Pulmonary artery endothelial cell (primary cell): Measurements from ENCODE around the gene BOK. TPM values are rescaled to one million over a fixed set of nuclear protein-coding genes. Genes with fewer than 3 reads are reported as not detected.
"Not testable (repeated sequence)": the region's sequence is repeated elsewhere in the genome, so short reads cannot be mapped to it uniquely, and the experiment has no call there.

Experiments used
- DNase-seq: peaks from one replicate; pipeline ENCODE4 v3.0.0-alpha.2; 2011; ENCODE audit warnings: low read depth, low spot score
- total RNA-seq: library from RNA; depleted of rRNA; stranded (reverse); fragments of >200 nt; gene quantifications from 2 replicates; pipeline ENCODE4 v1.2.3, GENCODE V29; 2014

Gene BOK
- total RNA-seq, 1 donor from 2014 or later = 39.4 TPM

GRCh38 chr2:241571821-241572620 is 13.5 kb downstream of the BOK start:
- DNase-seq = no peak

DNA sequence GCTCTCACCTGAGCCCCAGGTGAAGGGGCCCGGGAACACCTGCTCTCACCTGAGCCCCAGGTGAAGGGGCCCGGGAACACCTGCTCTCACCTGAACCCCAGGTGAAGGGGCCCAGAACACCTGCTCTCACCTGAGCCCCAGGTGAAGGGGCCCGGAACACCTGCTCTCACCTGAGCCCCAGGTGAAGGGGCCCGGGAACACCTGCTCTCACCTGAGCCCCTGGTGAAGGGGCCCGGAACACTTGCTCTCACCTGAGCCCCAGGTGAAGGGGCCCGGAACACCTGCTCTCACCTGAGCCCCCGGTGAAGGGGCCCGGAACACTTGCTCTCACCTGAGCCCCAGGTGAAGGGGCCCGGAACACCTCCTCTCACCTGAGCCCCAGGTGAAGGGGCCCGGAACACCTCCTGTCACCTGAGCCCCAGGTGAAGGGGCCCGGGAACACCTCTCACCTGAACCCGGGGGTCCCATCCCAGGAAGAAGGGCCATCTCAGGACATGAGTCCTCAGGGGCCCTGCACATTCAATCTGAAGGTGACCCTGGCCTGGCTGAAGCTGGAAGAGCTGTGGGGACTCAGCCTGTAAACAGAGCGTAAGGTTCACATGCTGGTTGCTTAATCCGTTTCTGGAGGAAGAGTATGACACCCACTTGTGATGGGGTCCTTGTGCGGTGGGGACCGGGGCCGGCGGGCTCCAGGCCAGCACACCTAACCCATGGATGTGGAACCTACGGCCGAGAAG is 14.5 kb downstream of the BOK start:
- DNase-seq = not testable (repeated sequence)

DNA sequence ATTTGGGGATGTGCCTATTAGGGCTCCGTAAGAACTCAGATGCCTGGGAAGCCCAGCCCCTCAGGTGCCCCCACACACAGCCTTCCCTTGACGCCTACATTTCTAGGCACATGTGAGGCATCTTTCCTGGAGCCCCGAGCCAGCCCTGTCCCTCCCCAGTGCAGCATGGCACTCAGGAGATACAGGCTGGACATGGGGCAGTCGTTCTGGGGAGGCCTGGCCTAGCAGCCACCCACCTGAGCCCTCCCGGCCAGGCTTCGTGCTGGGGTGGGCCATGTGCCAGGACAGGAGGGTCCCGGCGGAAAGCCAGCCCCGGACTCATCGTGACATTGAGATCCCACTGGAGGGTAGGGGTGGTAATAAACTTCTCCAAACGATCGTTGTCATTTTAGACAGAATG is 15.2 kb downstream of the BOK start:
- DNase-seq = no peak

DNA sequence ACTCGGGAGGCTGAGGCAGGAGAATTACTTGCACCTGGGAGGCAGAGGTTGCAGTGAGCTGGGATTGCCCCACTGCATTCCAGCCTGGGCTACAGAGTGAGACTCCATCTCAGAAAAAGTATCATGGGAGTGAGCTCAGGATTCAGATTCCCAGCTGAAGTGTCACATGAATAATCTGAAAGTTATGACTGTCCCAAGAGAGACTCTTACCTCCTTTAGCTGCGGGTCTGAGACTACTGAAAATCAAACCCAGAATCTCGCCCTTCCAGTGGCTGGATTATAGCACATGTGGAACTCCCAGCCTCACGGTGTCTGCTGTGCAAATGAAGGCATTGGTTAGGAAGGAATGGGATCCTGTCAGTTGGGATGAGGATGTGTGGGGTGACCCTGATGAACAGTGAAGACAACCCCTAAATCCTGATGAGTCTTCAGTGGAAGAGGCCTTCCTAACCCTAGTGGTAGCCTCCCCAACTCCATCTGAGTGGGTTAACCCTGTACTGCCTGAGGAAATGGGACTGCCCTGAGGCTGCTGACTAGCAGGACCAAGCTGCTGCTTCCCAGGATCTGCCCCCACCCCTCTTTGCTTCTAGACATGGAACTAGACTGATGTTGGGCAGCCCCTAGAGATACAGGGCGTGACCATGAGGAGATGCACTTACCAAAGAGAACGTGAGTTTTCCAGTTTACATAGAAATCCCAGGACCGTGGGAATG is 16.5 kb downstream of the BOK start:
- DNase-seq = no peak

GRCh38 chr2:241575624-241576292 is 17.2 kb downstream of the BOK start:
- DNase-seq = no peak

DNA sequence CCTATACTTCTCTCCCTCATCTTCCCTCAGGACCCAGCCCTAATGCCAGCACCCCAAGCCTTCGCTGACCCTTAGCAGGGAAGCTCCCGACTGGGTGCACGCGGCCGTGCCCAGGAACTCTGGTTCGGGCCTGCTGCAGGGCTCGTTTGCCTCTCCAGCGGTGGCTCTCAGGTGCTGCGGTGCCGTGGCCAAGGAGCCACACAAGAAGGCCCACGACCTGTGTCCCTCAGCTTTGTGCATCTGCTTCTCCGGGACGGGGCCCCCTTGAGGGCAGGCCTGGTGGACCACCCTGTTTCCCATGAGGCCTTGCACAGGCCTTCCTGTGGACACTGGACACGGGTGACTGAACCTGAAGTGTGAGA is 17.7 kb downstream of the BOK start:
- DNase-seq = no peak

- no peak for DNase-seq
Measured at GRCh38 chr2:241577413-241578122, 19.0 kb downstream of the BOK start.

GRCh38 chr2:241579281-241579680 is 20.7 kb downstream of the BOK start:
- DNase-seq = no peak

DNA sequence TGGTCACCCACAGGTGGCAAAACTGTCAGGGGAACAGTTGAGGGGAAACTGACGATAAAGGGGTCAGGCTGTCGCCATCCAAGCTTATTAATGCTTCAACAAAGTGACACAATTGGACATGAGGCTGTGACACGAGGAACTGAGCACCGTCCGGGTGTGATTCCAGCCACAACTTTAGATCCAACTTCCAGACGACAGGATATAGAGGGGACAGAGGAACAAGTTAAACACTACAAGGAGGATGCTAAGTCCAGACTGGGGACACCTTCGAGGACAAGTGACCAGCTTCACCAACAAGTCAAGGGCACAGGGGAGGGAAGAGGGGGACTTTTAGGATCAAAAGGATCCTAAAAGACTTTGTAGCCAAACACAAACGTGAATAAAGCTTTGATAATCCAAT is 23.8 kb downstream of the BOK start:
- no peak for DNase-seq

GRCh38 chr2:241582806-241583205 is 24.3 kb downstream of the BOK start:
- DNase-seq = no peak

- DNase-seq = no peak
Measured at GRCh38 chr2:241584436-241584835, 25.9 kb downstream of the BOK start.

DNA sequence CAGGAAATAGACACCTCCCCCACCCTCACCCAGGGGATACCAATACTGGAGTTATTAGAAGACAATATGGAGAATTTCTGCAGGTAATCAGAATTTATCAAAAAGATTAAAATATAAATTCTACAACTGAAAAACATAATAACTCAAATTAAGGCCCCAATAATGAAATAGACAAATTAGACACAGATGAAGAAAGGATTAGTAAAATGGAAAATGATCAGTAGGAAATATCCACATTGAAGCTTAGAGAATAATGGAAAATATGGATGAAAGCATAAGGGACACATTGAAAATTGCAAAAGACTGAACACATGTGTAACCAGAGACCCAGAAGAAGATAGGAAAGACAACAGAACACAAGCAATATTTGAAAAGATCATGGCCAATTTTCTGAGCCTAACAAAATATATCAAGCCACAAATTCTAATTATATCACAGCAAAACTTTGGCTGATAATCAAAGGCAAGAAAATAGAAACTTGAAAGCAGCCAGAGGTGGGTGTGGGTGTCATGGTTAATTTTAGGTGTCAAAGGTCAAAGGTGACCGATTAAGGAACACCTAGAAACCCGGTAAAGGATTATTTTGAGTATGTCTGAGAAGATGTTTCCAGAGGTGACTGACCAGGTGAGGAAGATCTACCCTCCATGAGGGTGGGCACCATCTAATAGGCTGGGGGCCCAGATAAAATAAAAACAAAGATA is 28.2 kb downstream of the BOK start:
- no peak for DNase-seq

- not testable (repeated sequence) for DNase-seq
Measured at GRCh38 chr2:241589863-241590262, 31.3 kb downstream of the BOK start.

DNA sequence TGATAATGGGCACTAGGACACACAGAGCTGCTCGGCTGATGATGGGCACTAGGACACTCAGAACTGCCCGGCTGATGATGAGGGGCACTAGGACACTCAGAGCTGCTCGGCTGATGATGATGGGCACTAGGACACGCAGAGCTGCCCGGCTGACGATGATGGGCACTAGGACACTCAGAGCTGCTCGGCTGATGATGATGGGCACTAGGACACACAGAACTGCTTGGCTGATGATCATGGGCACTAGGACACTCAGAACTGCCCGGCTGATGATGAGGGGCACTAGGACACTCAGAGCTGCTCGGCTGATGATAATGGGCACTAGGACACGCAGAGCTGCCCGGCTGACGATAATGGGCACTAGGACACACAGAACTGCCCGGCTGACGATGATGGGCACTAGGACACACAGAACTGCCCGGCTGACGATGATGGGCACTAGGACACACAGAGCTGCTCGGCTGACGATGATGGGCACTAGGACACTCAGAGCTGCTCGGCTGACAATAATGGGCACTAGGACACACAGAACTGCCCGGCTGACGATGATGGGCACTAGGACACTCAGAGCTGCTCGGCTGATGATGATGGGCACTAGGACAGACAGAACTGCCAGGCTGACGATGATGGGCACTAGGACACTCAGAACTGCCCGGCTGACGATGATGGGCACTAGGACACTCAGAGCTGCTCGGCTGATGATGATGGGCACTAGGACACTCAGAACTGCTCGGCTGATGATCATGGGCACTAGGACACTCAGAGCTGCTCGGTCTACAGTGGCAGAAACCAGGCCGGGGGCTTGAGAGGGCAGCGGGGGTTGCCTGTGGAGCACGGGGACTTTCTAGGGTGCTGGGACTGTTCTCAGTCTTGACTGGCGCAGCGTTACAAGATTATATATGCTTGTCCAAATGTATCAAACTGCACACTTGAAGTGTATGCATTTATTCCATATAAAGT is 32.2 kb downstream of the BOK start:
- DNase-seq = not testable (repeated sequence)

- DNase-seq = no peak
Measured at GRCh38 chr2:241592126-241592845, 33.7 kb downstream of the BOK start.

DNA sequence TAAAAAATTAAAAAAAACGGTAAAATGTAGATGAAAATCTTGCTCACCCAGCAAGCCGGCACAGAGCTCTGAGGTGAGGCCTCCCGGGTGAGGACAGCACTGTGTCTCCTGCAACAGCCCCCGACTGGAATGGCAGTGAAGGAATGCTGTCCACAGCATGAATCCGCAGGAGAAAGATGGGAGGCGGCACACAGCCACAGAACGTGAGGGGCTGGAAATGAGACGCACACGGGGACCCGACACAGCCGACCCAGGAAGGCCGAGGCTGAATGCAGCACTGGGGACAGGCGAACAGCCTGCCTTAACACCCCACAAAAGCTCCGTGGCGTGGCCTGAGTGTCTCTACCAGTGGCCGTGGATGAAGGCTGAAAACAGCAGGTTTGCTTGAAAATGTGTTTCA is 34.7 kb downstream of the BOK start:
- no peak for DNase-seq

DNA sequence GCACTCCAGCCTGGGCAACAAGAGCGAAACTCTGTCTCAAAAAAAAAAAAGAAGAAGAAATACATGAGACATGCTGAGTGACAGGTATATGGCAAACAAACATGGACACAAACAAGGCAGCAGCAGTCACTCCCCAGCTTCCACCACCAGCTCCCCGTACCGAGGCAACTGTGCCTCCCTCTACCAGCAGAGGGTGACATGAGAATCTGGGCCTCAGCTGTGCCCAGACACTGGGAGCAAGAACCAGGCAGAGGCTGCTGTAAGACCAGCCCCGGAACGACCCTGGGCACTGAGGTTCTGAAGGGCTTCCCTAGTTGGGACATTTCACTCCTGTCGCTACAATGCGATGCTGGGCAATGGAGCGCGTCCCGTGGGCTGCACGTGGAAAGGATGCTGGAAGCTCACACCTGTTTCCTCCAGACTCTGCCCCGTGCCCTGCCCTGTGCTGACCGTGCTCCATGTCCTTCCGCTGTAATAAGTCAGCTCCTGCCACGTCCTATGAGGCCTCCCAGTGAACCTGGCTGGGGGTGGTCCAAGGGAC is 37.1 kb downstream of the BOK start:
- no peak for DNase-seq

GRCh38 chr2:241597561-241597960 is 39.0 kb downstream of the BOK start:
- DNase-seq = no peak
